Natural killer cell (primary cell): ENCODE measurements around the gene ZNRD2. TPM values are rescaled to one million over a fixed set of nuclear protein-coding genes. Genes with fewer than 3 reads are reported as not detected.
A peak's percentile ranks its signal among the peaks of the same experiment; 100 is the strongest.

Experiments
- ATAC-seq, 3 donors: fragments of 150-1000 bp in 2 of 3; fragments of 200-7000 bp in 1 of 3; cut with Tn5 transposase; 1 replicate in 1 of 3; 2 replicates in 2 of 3; pipeline ENCODE4 v1.10.0; 2021; ENCODE audit warnings: mild to moderate bottlenecking in 2 of 3, moderate library complexity in 2 of 3
- DNase-seq, 2 donors: peaks; one replicate each; pipeline versions ENCODE4 v3.0.0 to v3.0.0-alpha.2; 2013 to 2021; ENCODE audit warnings: mixed read lengths in 1 of 2
- H3K27ac ChIP-seq: one replicate; pipeline ENCODE4 v1.5.1; 2013; ENCODE audit warnings: mild to moderate bottlenecking, low read length
- H3K27me3 ChIP-seq: one replicate; pipeline ENCODE4 v1.6.1; 2013; ENCODE audit warnings: low read length; ENCODE audit not compliant: control insufficient read depth, insufficient read depth
- H3K36me3 ChIP-seq: one replicate; pipeline ENCODE4 v1.6.1; 2013; ENCODE audit warnings: low read length; ENCODE audit not compliant: control insufficient read depth, insufficient read depth
- H3K4me1 ChIP-seq: one replicate; pipeline ENCODE4 v1.6.1; 2013; ENCODE audit warnings: low read length; ENCODE audit not compliant: control insufficient read depth, insufficient read depth
- H3K4me3 ChIP-seq: one replicate; pipeline ENCODE4 v1.5.1; 2013; ENCODE audit warnings: low read length
- H3K9me3 ChIP-seq: one replicate; pipeline ENCODE4 v1.6.1; 2013; ENCODE audit warnings: low read length; ENCODE audit not compliant: control insufficient read depth, insufficient read depth
- H3K27ac Mint-ChIP-seq, 2 donors: one replicate each; pipeline ENCODE4 v1.8.0; 2022; ENCODE audit warnings: mild to moderate bottlenecking in 2 of 2, mixed read lengths in 2 of 2, moderate library complexity in 1 of 2
- H3K27me3 Mint-ChIP-seq, 2 donors: one replicate each; pipeline ENCODE4 v1.8.0; 2022; ENCODE audit warnings: low read depth in 2 of 2, mixed read lengths in 2 of 2
- H3K36me3 Mint-ChIP-seq: one replicate; pipeline ENCODE4 v1.8.0; 2022; ENCODE audit warnings: mixed read lengths
- H3K4me1 Mint-ChIP-seq, 2 donors: one replicate each; pipeline ENCODE4 v1.8.0; 2022; ENCODE audit warnings: mixed read lengths in 2 of 2
- H3K4me3 Mint-ChIP-seq: one replicate; pipeline ENCODE4 v1.8.0; 2022; ENCODE audit warnings: mild to moderate bottlenecking, moderate library complexity, mixed read lengths
- H3K9me3 Mint-ChIP-seq, 2 donors: one replicate each; pipeline ENCODE4 v1.8.0; 2022; ENCODE audit warnings: mixed read lengths in 2 of 2
- CTCF ChIP-seq: fragments of 200-600 bp; IDR thresholded peaks from one replicate; pipeline ENCODE4 v1.8.0; 2022; ENCODE audit warnings: antibody characterized with exemption
- WGBS: methylation state at CpG from one replicate; pipeline ENCODE4 v1.1.7; 2013; ENCODE audit warnings: missing lambda C conversion rate; ENCODE audit not compliant: insufficient coverage; 5-methylcytosine and 5-hydroxymethylcytosine counted together
- intact Hi-C: fragments of 100-400 bp; cut with micrococcal nuclease; formaldehyde crosslinking; loops from one replicate; pipeline ENCODE4 v1.14.2; 2022
- total RNA-seq, 4 donors: library from RNA; stranded (reverse); fragments of 120-200 nt in 1 of 4; gene quantifications; one replicate each; pipeline versions ENCODE4 v1.2.3 to v1.2.4, GENCODE V29; 2013 to 2022

The ZNRD2 gene
- total RNA-seq, 3 donors from 2014 or later (not counting 1 experiment from before 2014, with no cell fraction given), result 40.9 to 64.1 (median 60.0) TPM

DNA sequence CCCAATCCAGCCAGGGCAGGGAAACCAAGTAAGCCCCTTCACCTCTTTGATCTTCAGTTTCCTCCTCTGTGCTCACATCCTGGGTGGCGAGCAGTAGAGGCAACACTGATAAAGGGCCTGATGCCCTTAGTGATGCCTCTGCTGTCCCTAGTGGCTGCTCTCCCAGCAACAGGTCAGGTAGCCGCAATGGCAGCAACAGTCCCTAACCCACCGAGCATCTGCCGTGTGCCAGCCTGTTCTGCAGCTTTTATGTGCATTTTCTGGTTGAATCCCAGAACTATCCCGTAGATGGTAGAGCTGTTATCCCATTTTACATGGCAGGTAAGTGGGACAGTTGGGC, 40.1 kb upstream of the ZNRD2 start:
- no peaks in the 10 kb centered on the region for H3K27me3 ChIP-seq
- Mint-ChIP-seq H3K4me3 (no peak overlapping the region), H3K9me3 (no peaks in the 10 kb centered on the region), H3K27ac (peak overlapping the region in 1 of 2 donors; percentile 29), H3K36me3 (no peaks in the 10 kb centered on the region), H3K4me1 (peaks cover 6 to 11% of the 10 kb centered on the region in 2 donors), H3K27me3 (no peaks in the 10 kb centered on the region)
- DNase-seq (peak in 1 of 2 donors; percentile 64), ATAC-seq (peak; percentile 31 to 54 (median 45))
- H3K4me3 ChIP-seq, result no peak overlapping the region
- H3K4me1 ChIP-seq, result peaks cover 17% of the 10 kb centered on the region
- no peak overlapping the region for H3K27ac ChIP-seq
- H3K9me3 ChIP-seq, result no peaks in the 10 kb centered on the region
- intact Hi-C loops, result no loop called here
- WGBS, result 83% methylated on average over 5 of the region's 5 CpGs
- H3K36me3 ChIP-seq, result peaks cover 46% of the 10 kb centered on the region
- no peak for TF ChIP-seq CTCF

DNA sequence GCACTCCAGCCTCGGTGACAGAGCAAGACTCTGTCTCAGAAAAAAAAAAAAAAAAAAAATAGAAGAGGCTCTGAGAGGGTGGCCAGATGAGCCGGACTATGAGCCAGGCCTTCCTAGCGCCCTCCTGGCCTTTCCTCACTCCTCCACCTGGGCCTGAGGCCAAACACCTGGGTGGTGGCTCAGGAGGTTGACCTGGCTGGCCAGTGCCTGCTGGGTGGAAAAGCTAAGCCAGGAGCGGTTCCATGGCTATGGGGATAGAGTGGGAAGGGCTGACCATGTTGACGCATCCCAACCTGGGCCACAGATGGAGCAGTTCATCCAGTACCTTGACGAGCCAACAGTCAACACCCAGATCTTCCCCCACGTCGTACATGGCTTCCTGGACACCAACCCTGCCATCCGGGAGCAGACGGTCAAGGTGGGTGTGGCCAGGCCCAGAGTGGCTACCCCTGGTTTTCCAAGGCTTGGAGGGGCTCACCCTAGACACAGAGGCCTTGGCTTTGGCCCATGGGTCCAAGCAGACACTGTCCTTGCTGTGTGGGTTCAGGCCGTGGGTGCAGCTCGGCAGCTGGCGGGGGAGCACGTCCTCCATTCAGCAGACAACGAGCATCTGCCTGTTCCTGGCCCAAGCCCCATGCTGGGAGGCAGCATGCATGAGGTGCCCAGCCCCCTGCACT, 37.8 kb upstream of the ZNRD2 start:
- Histone ChIP-seq H3K36me3 (peaks cover 55% of the 10 kb centered on the region), H3K4me3 (no peak overlapping the region), H3K27ac (no peak overlapping the region), H3K4me1 (no peaks in the 10 kb centered on the region), H3K27me3 (no peaks in the 10 kb centered on the region), H3K9me3 (no peaks in the 10 kb centered on the region)
- peak overlapping the region in 1 of 2 donors; percentile 43 for H3K27ac Mint-ChIP-seq
- ATAC-seq, result no peak
- no peak overlapping the region for H3K4me3 Mint-ChIP-seq
- intact Hi-C loops, result no loop called here
- no peaks in the 10 kb centered on the region for H3K36me3 Mint-ChIP-seq
- 96% methylated on average over 15 of the region's 15 CpGs for WGBS
- peaks cover 3 to 6% of the 10 kb centered on the region in 2 donors for H3K4me1 Mint-ChIP-seq
- no peak for TF ChIP-seq CTCF
- H3K9me3 Mint-ChIP-seq, result no peaks in the 10 kb centered on the region
- H3K27me3 Mint-ChIP-seq, result no peaks in the 10 kb centered on the region
- DNase-seq, result no peak

DNA sequence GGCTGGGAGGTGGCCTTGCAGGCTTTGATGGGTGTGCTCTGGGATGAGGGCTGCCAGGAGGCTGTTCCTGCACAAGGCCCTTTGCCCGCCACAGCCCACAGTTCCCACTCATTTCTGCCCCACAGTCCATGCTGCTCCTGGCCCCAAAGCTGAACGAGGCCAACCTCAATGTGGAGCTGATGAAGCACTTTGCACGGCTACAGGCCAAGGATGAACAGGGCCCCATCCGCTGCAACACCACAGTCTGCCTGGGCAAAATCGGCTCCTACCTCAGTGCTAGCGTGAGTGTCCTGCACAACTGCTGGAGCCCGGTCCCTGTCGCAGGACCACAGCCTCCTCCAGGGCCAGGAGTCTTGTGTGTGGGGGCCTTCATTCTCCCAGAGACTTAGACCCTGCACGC, 35.2 kb upstream of the ZNRD2 start:
- Histone ChIP-seq H3K27ac (no peak overlapping the region), H3K27me3 (no peaks in the 10 kb centered on the region), H3K9me3 (no peaks in the 10 kb centered on the region), H3K4me1 (peaks cover 4% of the 10 kb centered on the region), H3K36me3 (peaks cover 59% of the 10 kb centered on the region), H3K4me3 (no peak overlapping the region)
- Mint-ChIP-seq H3K36me3 (no peaks in the 10 kb centered on the region), H3K4me3 (no peak overlapping the region), H3K4me1 (peaks cover 5 to 6% of the 10 kb centered on the region in 2 donors), H3K9me3 (no peaks in the 10 kb centered on the region), H3K27ac (peak overlapping the region in 1 of 2 donors; percentile 24), H3K27me3 (no peaks in the 10 kb centered on the region)
- TF ChIP-seq CTCF, result no peak
- 92% methylated on average over 9 of the region's 9 CpGs for WGBS
- DNase-seq (no peak), ATAC-seq (no peak)
- intact Hi-C loops, result no loop called here
